Limb (tissue), 2 donors: ENCODE measurements around the gene TIGD3.

Source experiments
- DNase-seq, 2 donors: peaks; one replicate each; pipeline ENCODE4 v3.0.0-alpha.2; 2016; ENCODE audit errors: extremely low spot score in 2 of 2

TIGD3 gene

GRCh38 chr11:65390099-65390941, 35.8 kb downstream of the TIGD3 start:
- DNase-seq: peak in 1 of 2 donors; percentile 58

GRCh38 chr11:65390996-65391395, 36.4 kb downstream of the TIGD3 start:
- DNase-seq: no peak

GRCh38 chr11:65392186-65392829, 37.8 kb downstream of the TIGD3 start:
- peak in 1 of 2 donors; percentile 21 for DNase-seq

GRCh38 chr11:65392899-65393298, 38.3 kb downstream of the TIGD3 start:
- DNase-seq: no peak

- peak in 1 of 2 donors; percentile 27 for DNase-seq
These were observed 39.0 kb downstream of the TIGD3 start for GRCh38 chr11:65393513-65394079.

GRCh38 chr11:65394125-65394536, 39.6 kb downstream of the TIGD3 start:
- DNase-seq: no peak

GRCh38 chr11:65395961-65396530, 41.5 kb downstream of the TIGD3 start:
- DNase-seq: no peak

GRCh38 chr11:65396769-65397745, 42.5 kb downstream of the TIGD3 start:
- DNase-seq: no peak

- DNase-seq: no peak
These were observed 43.9 kb downstream of the TIGD3 start for GRCh38 chr11:65398362-65398910.

- DNase-seq: no peak
These were observed 44.7 kb downstream of the TIGD3 start for GRCh38 chr11:65399249-65399648.

- no peak for DNase-seq
These were observed 45.3 kb downstream of the TIGD3 start for GRCh38 chr11:65399845-65400244.

GRCh38 chr11:65400307-65401072, 45.9 kb downstream of the TIGD3 start:
- DNase-seq: no peak

GRCh38 chr11:65401073-65401802, 46.7 kb downstream of the TIGD3 start:
- no peak for DNase-seq

GRCh38 chr11:65401803-65402248, 47.3 kb downstream of the TIGD3 start:
- no peak for DNase-seq

GRCh38 chr11:65402790-65403189, 48.2 kb downstream of the TIGD3 start:
- DNase-seq: no peak

GRCh38 chr11:65403607-65404121, 49.1 kb downstream of the TIGD3 start:
- DNase-seq: no peak

GRCh38 chr11:65404210-65404609, 49.7 kb downstream of the TIGD3 start:
- DNase-seq: no peak

GRCh38 chr11:65404638-65405339, 50.2 kb downstream of the TIGD3 start:
- DNase-seq: no peak
